Epidermal melanocyte (primary cell): ENCODE data around the gene SATB2.

Experiments used
- DNase-seq: peaks from one replicate; pipeline ENCODE4 v3.0.0; 2011; ENCODE audit warnings: low spot score; ENCODE audit not compliant: insufficient read length

Gene SATB2

DNA sequence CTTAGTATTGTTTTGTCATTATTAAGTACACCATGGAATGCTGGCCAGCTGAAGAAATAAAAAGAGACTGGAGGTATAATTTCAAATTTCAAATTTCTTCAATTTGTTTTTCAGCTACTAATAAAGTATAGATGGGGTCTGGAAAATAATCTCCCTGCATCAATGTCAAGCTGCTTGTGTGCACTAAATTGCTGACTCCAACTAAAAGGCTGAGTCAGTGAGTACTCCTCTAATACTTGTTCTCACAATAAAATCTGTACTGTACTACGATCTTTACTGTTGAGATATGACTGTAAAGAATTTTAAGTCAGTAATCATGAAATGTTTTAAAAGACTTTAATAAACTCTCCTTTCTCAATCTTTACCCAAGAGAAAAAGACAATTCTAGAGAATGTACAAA is 131.9 kb downstream of the SATB2 start:
- DNase-seq = no peak

DNA sequence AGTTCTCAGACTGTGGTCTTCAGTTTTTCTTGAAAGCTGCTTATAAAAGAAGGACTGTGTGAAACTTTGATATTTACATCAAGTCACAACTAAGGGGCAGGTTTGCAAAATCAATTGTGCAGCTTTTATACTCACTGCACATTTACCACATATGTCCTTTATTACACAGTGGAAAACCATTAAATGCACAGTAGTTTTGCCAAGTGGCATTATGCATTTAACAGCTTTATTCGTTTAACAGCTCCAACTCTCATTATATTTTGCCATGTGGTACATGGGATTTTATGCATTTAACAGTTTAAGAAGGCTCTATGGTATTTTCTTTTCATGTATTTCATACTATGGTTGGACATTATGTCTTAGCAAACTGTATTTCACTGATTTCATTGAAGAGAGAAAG is 135.6 kb downstream of the SATB2 start:
- DNase-seq = no peak

DNA sequence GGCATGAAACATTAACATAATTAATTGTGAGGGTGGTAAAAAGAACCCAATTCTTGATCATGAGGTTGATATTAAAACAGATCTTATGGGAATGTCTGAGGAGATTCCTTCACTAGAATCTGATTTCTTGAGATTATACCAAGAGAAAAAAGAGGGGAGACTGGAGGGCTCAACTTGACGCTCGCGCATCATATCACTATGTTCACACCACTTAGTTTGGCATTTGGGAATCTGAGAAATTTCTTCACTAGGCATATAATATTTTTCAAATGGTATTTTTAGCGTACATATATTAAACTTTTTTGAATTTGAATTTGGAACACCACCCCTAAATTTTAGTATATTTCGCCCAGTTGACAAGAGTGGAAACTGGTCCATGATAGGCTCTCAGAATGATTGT is 140.1 kb downstream of the SATB2 start:
- no peak for DNase-seq

DNA sequence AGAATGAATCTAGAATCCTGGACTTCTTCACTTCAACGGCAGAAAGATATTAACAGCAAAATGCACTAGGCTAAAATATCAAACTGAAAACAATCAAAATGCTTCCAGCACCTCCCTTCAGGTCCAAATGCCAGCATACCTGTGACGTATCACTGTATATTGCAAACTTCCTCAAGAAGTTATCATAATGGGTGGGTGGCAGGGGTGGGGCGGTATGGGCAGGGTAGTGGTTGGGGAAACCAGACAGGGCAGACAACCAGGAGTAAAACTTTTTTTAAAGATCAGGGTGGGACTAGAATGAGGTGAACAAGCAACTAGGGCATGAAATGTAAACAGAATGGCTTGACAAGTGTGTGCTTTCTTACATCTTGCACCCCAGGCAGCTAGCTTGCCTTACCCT is 140.9 kb downstream of the SATB2 start:
- DNase-seq = no peak

DNA sequence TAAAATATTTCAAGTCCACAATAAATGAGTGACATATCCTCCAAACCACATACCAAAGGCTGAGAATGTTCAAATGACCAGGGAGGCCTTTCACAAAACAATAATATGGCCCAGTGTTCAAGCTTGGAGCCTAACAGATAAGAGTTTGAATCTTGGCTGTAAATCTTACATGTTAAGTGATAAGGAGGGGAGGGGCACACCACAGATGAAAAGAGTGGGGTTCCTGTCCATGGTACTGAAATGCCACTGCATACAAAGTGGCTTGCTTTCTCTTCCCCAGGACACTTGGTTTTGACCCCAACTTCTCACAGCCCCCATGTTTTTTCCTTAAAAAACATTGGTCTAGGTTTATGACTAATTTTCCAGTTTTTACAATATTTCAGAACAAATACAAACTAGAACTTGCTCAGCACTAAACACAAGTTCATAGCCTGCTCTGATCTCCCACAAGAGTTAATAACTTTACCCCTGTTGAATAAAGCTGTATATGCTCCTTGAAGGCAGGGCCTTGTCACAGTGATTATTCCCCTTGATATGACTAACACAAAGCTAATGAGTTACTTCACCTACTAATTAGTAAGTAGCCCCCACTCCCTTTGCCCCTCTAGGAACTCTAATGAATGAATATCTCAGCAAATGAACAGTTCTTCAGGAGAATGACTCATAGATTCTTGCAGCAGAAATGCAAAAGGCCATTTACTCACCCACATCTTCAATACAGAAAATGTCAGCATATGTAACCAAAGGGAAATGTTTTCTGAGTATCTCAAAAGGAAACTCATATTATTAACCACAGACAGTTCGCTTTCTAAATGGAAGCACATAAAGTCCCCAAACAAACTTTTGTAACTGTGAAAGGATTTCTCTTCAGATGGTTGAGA is 142.2 kb downstream of the SATB2 start:
- DNase-seq = no peak

DNA sequence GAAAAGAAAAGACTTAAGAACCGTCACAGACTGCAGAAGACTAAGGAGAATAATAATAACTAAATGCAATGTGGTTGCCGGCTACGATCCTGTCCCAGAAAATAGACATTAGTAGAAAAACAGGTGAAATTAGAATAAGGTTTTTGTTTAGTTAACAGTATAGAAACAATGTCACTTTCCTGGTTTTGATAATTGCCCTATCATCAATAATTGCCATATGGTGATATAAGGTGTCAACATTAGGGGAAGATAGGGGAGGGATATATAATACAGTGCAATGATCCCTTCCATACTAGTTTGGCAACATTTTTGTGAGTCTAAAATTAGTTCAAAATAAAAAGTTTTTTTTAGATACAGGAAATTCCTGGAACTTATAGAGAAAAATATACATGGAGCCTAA is 144.8 kb downstream of the SATB2 start:
- no peak for DNase-seq

DNA sequence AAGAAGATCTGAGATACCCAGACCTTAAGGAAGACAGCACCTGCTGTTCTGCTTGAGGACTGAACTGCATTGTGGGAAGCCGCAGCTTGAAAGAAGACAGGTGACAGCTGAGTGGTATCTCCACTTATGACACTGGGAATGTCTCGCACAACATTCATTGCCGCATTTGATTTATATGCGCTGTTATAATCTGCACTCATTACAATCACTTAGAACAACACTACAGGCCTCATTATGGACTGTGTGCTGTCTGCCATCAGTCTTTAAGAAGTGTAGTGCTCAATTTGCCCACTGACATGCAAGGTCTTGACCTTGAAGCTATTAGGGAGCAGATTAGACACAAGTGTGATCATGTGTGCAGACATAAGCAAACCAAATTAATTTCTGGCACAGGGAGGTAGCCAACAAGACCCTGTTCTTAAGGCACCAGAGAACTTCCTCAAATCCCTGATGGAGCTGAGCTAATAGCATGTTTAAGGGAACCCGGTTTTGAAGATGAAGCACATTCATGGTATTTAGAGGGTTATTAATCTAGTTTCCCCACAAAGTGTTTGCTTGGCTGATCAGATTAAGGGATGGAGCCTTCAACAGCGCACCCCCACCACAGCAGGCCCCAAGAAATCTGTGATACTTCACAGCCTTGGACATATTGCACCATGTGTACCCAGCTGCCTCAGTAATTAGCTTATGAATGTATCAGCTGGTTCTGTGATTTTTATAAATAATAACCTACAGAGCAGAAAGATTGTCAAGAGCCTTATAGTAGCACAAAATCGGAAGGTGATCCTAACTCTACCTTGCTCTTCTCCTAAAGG is 146.8 kb downstream of the SATB2 start:
- DNase-seq = no peak

DNA sequence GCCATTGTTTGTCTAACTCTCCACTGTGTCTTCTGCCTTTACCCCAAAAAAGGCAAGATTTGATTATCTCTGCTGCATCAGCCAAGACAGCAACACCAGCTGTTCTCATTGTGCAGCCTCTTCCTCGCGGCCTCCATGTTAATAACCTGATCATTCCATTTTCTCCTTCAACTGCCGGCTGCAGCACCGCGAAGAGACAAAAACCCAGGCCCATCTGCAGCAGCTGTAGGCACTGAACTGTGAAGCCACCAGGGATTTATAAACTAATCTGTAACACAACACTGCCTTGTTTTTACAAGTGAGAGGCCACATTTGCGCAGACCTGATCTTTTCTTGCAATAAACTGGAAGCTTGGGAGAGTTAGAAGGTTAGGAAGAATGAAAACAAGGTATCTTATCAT is 147.8 kb downstream of the SATB2 start:
- no peak for DNase-seq

DNA sequence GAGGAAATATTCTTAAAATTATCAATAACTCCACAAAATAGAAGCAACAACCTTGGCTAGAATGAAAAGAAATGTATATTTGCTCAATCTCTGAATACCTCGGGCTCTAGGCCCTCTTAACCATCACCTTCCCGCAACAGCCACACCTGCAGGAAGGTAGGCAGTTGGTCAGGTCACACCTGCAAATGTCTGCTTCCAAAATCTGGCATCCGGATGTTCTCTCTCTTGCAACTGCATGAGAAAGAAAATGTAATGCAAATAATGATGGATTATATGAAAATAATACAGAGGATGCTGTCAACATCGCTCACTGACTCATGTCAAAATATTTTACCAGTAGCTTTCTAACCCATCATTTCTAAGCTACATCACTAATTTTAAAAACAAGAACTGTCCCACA is 148.3 kb downstream of the SATB2 start:
- DNase-seq = no peak

DNA sequence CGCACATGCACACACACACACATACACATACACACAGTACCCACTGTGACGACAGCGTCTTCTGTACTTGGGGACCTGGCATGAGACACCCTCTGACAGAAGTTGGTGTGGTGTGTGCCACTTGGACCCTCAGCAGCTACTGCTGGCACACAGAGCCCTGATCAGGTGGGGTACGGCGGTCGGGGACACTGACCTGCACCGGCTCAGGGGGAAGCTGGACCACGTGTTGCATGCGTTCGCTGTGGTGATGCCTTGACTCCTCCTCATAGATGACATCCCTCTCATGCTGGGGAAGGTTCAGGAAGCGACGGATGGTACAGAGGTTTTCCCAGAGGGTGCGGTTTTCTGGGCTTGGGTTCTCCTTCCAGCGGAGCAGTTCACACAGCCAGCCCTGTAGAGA is 149.2 kb downstream of the SATB2 start:
- DNase-seq = no peak

DNA sequence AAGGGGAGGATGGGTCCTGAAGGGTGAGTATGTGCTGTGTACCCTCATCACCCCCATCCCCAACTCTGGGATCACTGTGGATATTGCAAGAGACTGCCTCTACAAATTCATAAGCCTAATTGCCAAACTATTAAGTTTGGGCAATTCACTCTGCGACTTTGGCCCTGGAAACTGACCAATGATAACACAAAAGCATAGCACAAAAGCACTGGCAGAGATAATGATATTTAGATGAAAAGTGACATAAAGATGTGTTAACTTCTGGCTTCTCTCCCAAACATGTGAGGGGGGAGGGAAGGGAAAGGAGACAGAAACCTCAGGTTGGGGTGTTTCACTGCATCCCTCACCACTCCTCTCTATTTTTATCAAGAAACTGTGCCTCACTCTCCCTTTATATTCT is 150.3 kb downstream of the SATB2 start:
- DNase-seq = no peak

DNA sequence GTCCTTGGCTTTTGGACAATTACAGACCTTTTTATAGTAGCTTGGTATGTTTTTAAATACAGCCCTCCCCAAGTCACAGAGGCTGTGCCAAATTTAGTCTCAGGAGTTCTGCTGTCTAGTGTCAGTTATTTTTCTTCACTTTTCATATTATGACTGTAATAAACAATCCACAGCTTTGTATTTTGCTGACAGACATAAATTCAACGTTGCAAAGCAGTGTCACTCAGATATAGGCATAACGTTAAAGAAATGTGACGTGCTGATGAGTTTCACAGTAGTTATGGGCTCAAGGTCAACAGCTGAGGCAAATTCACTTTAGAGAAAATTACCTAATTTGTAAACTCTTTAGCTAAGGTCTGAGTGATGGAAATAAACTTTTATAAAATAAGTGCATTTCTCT is 151.6 kb downstream of the SATB2 start:
- DNase-seq = no peak

DNA sequence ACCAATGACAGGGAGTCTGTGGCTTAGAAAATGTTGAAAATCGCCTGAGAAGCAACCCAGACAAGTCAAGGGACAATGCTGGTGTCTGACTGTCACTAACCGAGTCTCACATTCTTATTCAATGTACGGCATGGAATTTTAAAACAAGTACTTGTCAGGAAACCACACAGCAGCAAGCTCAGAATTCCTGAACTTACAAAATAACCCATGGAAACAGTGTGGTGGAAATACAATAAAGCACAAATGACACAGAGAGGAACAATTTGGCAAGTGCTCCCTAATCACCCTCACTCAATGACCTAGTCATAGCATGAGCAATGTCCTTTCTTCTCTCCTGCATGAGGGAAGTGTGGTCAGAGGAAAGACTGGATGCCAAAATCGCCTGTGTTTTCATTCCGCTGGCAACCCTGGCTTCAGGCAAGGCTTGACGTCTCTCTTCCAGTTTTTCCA is 154.0 kb downstream of the SATB2 start:
- peak; percentile 66 for DNase-seq

DNA sequence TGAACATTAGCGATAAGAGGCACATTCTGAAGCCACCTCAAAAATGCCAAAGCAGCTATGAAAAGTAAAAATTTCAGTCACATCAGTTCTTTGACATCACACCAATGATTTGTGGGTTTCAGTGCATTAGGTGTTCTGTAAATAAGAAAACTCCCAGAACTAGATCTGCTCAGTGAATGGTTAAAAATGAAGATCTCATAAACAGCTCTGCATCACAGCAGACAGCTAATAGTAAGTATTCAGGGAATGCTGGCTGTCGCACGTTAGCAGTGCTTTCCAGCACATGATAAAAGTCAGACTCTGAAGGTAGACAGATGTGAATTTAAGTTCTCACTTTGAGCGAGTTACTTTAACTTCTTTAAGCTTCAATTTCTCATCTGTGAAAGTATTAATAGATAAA is 154.9 kb downstream of the SATB2 start:
- DNase-seq = no peak

DNA sequence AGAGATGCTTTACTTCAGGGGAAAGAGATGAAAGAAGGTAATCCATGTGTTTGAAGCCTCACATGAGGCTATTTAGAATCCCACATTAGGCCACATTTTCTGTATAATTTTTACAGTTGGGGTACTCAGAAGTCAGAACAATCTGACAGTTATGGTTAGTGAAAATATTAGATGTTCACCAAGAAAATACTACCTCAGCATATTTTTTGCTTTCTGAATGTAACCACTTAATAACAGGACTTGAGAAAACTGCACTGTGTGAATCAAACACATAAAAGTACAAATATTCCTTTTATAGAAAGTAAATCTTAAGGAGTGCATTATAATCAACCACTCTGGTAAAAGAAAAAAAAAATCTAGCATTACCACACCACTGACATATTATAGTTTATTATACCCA is 169.3 kb downstream of the SATB2 start:
- DNase-seq = no peak

DNA sequence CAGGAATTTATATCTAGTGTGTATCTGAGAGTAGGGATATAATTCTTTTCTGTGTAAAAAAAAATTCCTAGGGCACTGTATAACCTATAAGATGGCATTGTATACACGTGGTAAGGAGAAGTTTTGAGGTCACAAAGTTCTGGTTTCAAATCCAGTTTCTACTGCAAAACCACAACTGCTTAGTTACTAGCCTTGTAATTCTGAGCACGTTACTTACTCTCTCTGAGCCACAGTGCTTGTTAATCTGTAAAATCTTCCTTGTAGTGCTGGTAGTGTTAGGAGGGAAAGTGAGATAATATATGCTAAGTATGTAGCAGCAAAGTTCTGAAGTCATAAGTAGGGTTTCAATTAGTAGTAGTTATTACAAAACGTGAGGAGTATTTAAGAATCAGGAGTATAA is 175.4 kb downstream of the SATB2 start:
- no peak for DNase-seq

DNA sequence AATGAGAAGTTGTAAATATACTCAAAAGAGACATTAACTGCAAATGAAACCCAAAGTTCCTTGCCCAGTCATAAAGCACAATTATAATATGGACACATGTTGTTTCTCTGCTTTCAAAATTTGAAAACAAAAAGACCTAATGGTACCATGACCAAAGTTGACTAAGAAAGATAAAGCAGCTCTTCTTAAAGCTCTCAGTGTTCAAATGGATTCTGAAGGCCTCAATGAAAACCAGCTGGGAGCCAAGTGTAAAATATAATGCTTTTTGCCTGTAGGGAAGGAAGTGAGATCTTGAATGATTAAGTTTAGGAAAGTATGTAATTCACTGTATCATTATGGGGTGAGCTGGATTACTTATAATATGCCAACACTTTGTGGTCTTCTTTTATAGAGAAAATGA is 178.6 kb downstream of the SATB2 start:
- no peak for DNase-seq

DNA sequence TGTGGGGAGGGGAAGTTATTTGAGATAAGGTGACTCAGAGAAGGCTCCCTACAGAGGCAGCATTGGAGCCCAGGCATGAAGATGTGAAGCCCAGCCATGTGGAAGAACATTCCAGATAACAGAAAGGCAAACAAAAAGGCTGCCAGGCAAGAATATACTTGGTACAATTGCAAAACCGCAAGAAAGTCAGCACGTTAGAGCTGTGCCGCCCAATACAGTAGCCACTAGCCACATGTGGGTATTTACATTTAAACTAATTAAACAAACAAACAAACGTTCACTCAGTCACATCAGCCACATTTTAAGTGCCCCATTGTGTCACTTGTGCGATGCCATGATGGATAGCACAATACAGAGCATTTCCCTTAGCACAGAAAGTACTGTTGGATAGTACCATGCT is 179.6 kb downstream of the SATB2 start:
- no peak for DNase-seq

DNA sequence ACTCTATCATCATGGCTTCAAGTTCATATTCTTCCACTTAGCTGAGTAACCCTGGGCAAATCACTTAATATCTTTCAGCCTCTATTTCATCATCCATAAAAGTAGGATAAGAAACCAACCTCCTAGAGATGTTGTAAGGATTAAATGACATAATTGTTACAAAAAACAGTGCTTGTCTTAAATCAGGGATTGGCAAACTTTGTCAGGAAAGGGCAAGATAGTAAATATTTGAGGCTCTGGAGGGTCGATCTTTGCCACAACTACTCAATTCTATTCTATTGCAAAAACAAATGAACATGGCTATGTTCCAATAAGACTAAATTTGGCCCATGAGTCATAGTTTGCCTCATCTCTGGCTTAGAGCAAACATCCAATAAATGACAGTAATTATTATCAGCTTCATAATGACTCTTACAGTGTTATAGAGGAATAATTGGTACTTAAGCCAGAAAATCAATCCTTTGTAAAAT is 184.7 kb downstream of the SATB2 start:
- DNase-seq = peak; percentile 29

DNA sequence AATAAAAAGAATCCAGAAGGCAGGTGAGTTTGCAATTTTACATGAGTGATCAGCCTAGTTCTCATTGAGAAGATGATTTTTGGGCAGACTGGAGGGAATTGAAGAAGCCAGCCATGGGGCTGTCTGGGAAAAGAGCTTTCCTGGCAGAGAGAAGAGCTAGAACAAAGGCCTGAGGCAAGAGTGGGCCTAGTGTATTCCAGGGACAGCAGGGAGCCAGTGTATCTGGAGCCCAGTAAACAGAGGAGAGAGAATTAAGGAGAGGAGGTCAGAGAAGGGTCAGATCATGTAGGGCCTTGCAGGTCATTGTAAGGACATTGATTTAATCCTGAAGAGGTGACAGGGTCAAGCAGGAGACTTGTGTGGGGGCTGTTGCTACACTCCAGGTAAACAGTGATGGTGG is 195.8 kb downstream of the SATB2 start:
- DNase-seq = no peak

DNA sequence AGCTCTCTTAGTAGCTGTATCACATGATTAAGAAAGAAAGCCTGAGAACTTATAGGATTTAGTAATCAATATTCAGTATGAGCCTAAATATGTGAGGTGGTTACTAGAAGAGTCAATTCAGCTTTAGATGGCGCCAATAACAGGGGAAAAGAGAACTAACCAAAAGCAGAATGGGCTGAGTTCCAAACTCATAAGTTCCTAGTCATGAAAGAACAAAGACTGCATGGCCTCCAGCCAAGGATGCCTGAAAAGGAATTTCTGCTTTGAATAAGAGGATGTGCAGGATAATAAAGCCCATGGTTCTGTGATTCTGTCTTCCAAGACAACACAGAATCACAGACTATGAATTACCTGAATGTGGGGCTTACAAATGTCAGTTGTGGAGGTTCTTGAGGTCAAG is 196.5 kb downstream of the SATB2 start:
- DNase-seq = peak; percentile 48

DNA sequence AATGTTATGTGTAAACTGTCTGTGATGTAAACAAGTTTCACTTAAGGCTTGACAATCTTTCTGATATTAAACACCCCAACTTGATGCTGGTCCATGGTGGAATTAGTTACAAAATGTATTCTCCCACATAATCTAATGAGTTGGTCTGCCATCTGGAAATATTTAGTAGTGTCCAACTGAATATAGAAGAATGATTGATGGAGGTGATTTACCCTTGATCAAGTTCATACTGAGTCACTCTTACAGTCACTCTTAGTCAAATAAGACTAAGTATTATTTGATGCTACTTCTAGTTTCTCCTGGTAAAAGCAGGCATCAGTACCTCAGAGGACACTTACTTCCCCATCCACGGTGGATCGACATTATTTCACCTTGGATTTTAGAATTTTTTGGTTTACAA is 198.1 kb downstream of the SATB2 start:
- no peak for DNase-seq

DNA sequence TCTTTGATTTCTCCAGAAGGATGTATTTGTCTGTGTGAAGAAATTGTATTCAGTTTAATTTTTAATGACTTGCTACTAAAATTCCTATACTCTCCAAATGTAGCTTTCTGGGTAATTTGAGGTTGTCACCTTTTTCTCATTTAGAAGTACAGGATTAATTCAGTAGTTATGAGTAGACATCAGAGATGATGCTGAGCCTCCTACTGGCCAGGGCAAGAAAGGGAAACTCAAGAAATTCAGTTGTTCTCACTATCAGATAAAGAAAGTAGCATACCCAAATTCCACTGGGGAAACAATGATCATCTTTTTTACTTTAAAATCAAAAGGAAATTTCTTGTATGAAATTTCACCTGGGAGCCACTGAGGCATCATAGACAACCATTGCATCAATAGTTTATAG is 199.4 kb downstream of the SATB2 start:
- no peak for DNase-seq
